IMR-90 (cell line): ENCODE data around the gene STAT5B. TPM values are rescaled to one million over a fixed set of nuclear protein-coding genes. Genes with fewer than 3 reads are reported as not detected.
"Not testable (repeated sequence)": the region's sequence is repeated elsewhere in the genome, so short reads cannot be mapped to it uniquely, and the experiment has no call there.

Source experiments
- ATAC-seq: fragments of 200-7000 bp; cut with Tn5 transposase; 2 replicates; pipeline ENCODE4 v1.9.1; 2020; ENCODE audit warnings: low read depth, mild to moderate bottlenecking, moderate library complexity
- BruUV-seq: library from RNA; stranded (reverse); fragments of 400-500 nt; replicated peaks from 2 replicates; lab custom pipeline; 2021; lab: Mats Ljungman, UMichigan
- CTCF ChIA-PET: fragments of 300-600 bp; formaldehyde crosslinking; extraction: SDS; loops from one replicate; lab custom pipeline; 2021; ENCODE audit warnings: antibody characterized with exemption; lab: Yijun Ruan, JAX
- POLR2A ChIA-PET: fragments of 300-600 bp; sonication (Branson Sonifier 250); formaldehyde crosslinking; loops from one replicate; lab custom pipeline; 2022; ENCODE audit warnings: antibody characterized with exemption; ENCODE audit not compliant: unreplicated experiment; lab: Charles Lee
- DNase-seq: peaks from one replicate; pipeline ENCODE4 v3.0.0; 2013
- H2AFZ ChIP-seq: replicated peaks from 2 replicates; pipeline ENCODE3; 2013; ENCODE audit warnings: low read length, mild to moderate bottlenecking; ENCODE audit not compliant: poor library complexity
- H2AK5ac ChIP-seq: 2 replicates; pipeline ENCODE4 v1.6.1; 2013; ENCODE audit warnings: low read depth, low read length, inconsistent platforms
- H2AK9ac ChIP-seq: replicated peaks from 2 replicates; pipeline ENCODE3; 2013; ENCODE audit warnings: mild to moderate bottlenecking, low read depth, low read length, moderate library complexity; ENCODE audit not compliant: poor library complexity
- H2BK120ac ChIP-seq: 2 replicates; pipeline ENCODE4 v1.6.1; 2013; ENCODE audit warnings: low read depth, low read length, inconsistent platforms
- H2BK15ac ChIP-seq: 3 replicates; pipeline ENCODE4 v1.6.1; 2013; ENCODE audit warnings: low read depth, low read length, inconsistent platforms
- H2BK20ac ChIP-seq: 2 replicates; pipeline ENCODE4 v1.6.1; 2013; ENCODE audit warnings: low read depth, mild to moderate bottlenecking, inconsistent platforms, low read length, moderate library complexity
- H2BK5ac ChIP-seq: 2 replicates; pipeline ENCODE4 v1.6.1; 2013; ENCODE audit warnings: mild to moderate bottlenecking, low read depth, low read length, inconsistent platforms; ENCODE audit not compliant: poor library complexity, severe bottlenecking
- H3K14ac ChIP-seq: replicated peaks from 2 replicates; pipeline ENCODE4 v1.6.1; 2013; ENCODE audit warnings: low read depth, low read length, inconsistent platforms
- H3K18ac ChIP-seq: 2 replicates; pipeline ENCODE4 v1.6.1; 2013; ENCODE audit warnings: low read depth, low read length, control low read depth
- H3K23ac ChIP-seq: 2 replicates; pipeline ENCODE4 v1.6.1; 2013; ENCODE audit warnings: low read depth, low read length, inconsistent platforms
- H3K27ac ChIP-seq: 2 replicates; pipeline ENCODE4 v1.5.1; 2013; ENCODE audit warnings: mild to moderate bottlenecking, control low read depth, low read length; ENCODE audit not compliant: insufficient read depth
- H3K27me3 ChIP-seq: 2 replicates; pipeline ENCODE4 v1.6.1; 2013; ENCODE audit warnings: low read length; ENCODE audit not compliant: control insufficient read depth, insufficient read depth
- H3K36me3 ChIP-seq: 2 replicates; pipeline ENCODE4 v1.6.1; 2013; ENCODE audit warnings: low read length, mixed read lengths; ENCODE audit not compliant: control insufficient read depth, insufficient read depth
- H3K4ac ChIP-seq: 2 replicates; pipeline ENCODE4 v1.6.1; 2013; ENCODE audit warnings: low read depth, low read length, inconsistent platforms
- H3K4me1 ChIP-seq: 2 replicates; pipeline ENCODE4 v1.6.1; 2013; ENCODE audit warnings: low read length, mixed read lengths; ENCODE audit not compliant: control insufficient read depth, insufficient read depth
- H3K4me2 ChIP-seq: 2 replicates; pipeline ENCODE4 v1.6.1; 2013; ENCODE audit warnings: low read depth, mild to moderate bottlenecking, control low read depth, low read length, moderate library complexity
- H3K4me3 ChIP-seq: 2 replicates; pipeline ENCODE4 v1.5.1; 2013; ENCODE audit warnings: low read depth, mild to moderate bottlenecking, control low read depth, low read length, moderate library complexity; ENCODE audit not compliant: insufficient read depth
- H3K56ac ChIP-seq: 2 replicates; pipeline ENCODE4 v1.6.1; 2013; ENCODE audit warnings: low read length, inconsistent platforms; ENCODE audit not compliant: insufficient read depth; ENCODE audit errors: extremely low read depth
- H3K79me1 ChIP-seq, 2 experiments: 2 replicates each; pipeline ENCODE4 v1.6.1; 2013; ENCODE audit warnings: low read length in 2 of 2, inconsistent platforms in 1 of 2, low read depth in 1 of 2
- H3K9ac ChIP-seq: 2 replicates; pipeline ENCODE4 v1.6.1; 2013; ENCODE audit warnings: low read depth, low read length, control low read depth
- H3K9me1 ChIP-seq: 2 replicates; pipeline ENCODE4 v1.6.1; 2013; ENCODE audit warnings: low read length, inconsistent platforms; ENCODE audit not compliant: insufficient read depth
- H3K9me3 ChIP-seq: 2 replicates; pipeline ENCODE4 v1.6.1; 2013; ENCODE audit warnings: low read length; ENCODE audit not compliant: control insufficient read depth, insufficient read depth
- H4K20me1 ChIP-seq: 2 replicates; pipeline ENCODE4 v1.6.1; 2013; ENCODE audit warnings: low read length, inconsistent platforms; ENCODE audit not compliant: insufficient read depth
- H4K5ac ChIP-seq: 2 replicates; pipeline ENCODE4 v1.6.1; 2013; ENCODE audit warnings: mild to moderate bottlenecking, low read depth, low read length, control low read depth
- H4K8ac ChIP-seq, 2 experiments: 2 replicates each; pipeline ENCODE4 v1.6.1; 2013; ENCODE audit warnings: low read depth in 2 of 2, low read length in 2 of 2, control low read depth in 1 of 2, inconsistent platforms in 1 of 2
- H4K91ac ChIP-seq: 2 replicates; pipeline ENCODE4 v1.6.1; 2013; ENCODE audit warnings: low read depth, low read length, inconsistent platforms; ENCODE audit not compliant: insufficient read depth
- WGBS, 2 experiments: methylation state at CpG; one replicate each; pipeline versions ENCODE4 v1.1.5 to v1.1.7; 2013; ENCODE audit warnings: missing lambda C conversion rate in 2 of 2; ENCODE audit not compliant: insufficient read length in 1 of 2; ENCODE audit errors: extremely low coverage in 2 of 2; 5-methylcytosine and 5-hydroxymethylcytosine counted together
- dilution Hi-C: fragments of 300-500 bp; cut with HindIII; formaldehyde crosslinking; loops from one replicate; pipeline ENCODE4 v1.14.3; 2018; ENCODE audit warnings: low sequenced_read_pairs; ENCODE audit not compliant: unreplicated experiment
- in situ Hi-C: fragments of 300-500 bp; cut with MboI; formaldehyde crosslinking; loops from 3 replicates; pipeline ENCODE4 v1.14.3; 2019; ENCODE audit warnings: low sequenced_read_pairs, inconsistent platforms, mixed read lengths
- intact Hi-C: fragments of 100-400 bp; cut with micrococcal nuclease; formaldehyde crosslinking; loops from 2 replicates; pipeline ENCODE4 v1.10.0; 2022
- polyA plus RNA-seq, 3 experiments: library from polyadenylated mRNA; depleted of rRNA; stranded (reverse); fragments of >200 nt; gene quantifications; 2 replicates each; pipeline ENCODE4 v1.2.3, GENCODE V29; 2012; ENCODE audit warnings: low replicate concordance in 1 of 3
- total RNA-seq: library from RNA; depleted of rRNA; stranded (reverse); fragments of >200 nt; gene quantifications from 2 replicates; pipeline ENCODE4 v1.2.3, GENCODE V29; 2012

The STAT5B gene
- total and polyA plus RNA-seq, 2 of the 4 experiments (the other 2 are of a cell fraction), result 24.4 to 29.6 TPM

GRCh38 chr17:42317967-42318366 is 41.8 kb upstream of the STAT5B start:
- ATAC-seq, H2BK15ac ChIP-seq, H2AFZ ChIP-seq, H4K91ac ChIP-seq, H2BK20ac ChIP-seq, H3K14ac ChIP-seq, H4K20me1 ChIP-seq, in situ Hi-C loops, dilution Hi-C loops, H3K9me3 ChIP-seq, H4K5ac ChIP-seq, BruUV-seq, H3K4ac ChIP-seq, H3K4me3 ChIP-seq, H2AK5ac ChIP-seq, H3K56ac ChIP-seq, H3K4me2 ChIP-seq, H2BK5ac ChIP-seq, intact Hi-C loops, H3K23ac ChIP-seq, H2BK120ac ChIP-seq, H2AK9ac ChIP-seq, H3K9ac ChIP-seq, H3K18ac ChIP-seq, H3K27me3 ChIP-seq, H3K27ac ChIP-seq, DNase-seq, H4K8ac ChIP-seq: not testable (repeated sequence)
- peaks cover 24% of the 10 kb centered on the region for H3K9me1 ChIP-seq
- H3K79me1 ChIP-seq, result peaks cover 28 to 66% of the 10 kb centered on the region in 2 experiments; a peak in 3 of 4 replicates
- WGBS, 2 experiments, result no CpG with 5 or more reads among the region's 6 CpGs
- ChIA-PET CTCF (interaction anchor here (2.0 kb wide), 1 partner anchor 200 kb away, joined by 5 read pairs; no protein-coding TSS in a partner anchor), POLR2A (interaction anchor here (0.6 kb wide), 1 partner anchor 127 kb away, joined by 3 read pairs; no protein-coding TSS in a partner anchor)
- peaks cover 70% of the 10 kb centered on the region for H3K36me3 ChIP-seq
- peaks cover 11% of the 10 kb centered on the region for H3K4me1 ChIP-seq
